Astrocyte of the cerebellum (primary cell): ENCODE results near the gene STK4.

Experiments
- DNase-seq: peaks from one replicate; pipeline ENCODE4 v3.0.0-alpha.2; 2011; ENCODE audit warnings: low read depth
- H3K4me3 ChIP-seq: 2 replicates; pipeline ENCODE4 v1.5.1; 2011; ENCODE audit warnings: mild to moderate bottlenecking, low read depth, low read length, moderate library complexity
- in situ Hi-C: cut with HindIII; loops from 2 replicates; pipeline ENCODE4 v1.10.0; 2017; ENCODE audit warnings: low sequenced_read_pairs
- TF ChIP-seq, protein P1 (sequence below): IDR thresholded peaks from 2 replicates; pipeline ENCODE4 v1.5.1; 2012; ENCODE audit warnings: low read length, low read depth, moderate library complexity, mild to moderate bottlenecking; ENCODE audit errors: missing control alignments

STK4 gene

GRCh38 chr20:45101333-45101850 lies 135.1 kb downstream of the STK4 start:
- TF ChIP-seq, protein P1, sequence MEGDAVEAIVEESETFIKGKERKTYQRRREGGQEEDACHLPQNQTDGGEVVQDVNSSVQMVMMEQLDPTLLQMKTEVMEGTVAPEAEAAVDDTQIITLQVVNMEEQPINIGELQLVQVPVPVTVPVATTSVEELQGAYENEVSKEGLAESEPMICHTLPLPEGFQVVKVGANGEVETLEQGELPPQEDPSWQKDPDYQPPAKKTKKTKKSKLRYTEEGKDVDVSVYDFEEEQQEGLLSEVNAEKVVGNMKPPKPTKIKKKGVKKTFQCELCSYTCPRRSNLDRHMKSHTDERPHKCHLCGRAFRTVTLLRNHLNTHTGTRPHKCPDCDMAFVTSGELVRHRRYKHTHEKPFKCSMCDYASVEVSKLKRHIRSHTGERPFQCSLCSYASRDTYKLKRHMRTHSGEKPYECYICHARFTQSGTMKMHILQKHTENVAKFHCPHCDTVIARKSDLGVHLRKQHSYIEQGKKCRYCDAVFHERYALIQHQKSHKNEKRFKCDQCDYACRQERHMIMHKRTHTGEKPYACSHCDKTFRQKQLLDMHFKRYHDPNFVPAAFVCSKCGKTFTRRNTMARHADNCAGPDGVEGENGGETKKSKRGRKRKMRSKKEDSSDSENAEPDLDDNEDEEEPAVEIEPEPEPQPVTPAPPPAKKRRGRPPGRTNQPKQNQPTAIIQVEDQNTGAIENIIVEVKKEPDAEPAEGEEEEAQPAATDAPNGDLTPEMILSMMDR = no peak
- no peak for DNase-seq
- no peak overlapping the region for H3K4me3 ChIP-seq
- in situ Hi-C loops = loop anchor here (5.0 kb wide), 1 partner anchor 54 kb away; no protein-coding TSS in a partner anchor

DNA sequence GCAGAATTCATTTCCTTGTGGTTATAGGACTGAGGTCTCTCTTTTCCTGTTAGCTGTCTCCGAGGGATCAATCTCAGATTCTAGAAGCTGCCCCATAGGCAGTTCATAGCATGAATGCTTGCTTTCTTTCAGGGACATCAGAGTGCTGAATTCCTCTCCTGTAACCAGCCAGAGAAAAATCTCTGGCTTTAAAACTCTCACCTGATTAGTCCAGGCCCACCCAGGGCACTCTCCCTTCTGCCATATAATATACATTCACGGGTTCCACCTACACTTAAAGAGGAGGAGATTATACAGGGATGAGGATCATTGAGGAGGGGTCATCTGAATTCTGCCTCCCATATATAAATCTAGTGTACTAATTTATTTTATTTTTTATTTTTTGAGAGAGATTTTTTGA lies 136.8 kb downstream of the STK4 start:
- in situ Hi-C loops = loop anchor here (5.0 kb wide), 1 partner anchor 56 kb away; no protein-coding TSS in a partner anchor
- TF ChIP-seq, protein P1 = no peak
- no peak for DNase-seq
- no peak overlapping the region for H3K4me3 ChIP-seq

GRCh38 chr20:45104786-45105185 lies 138.5 kb downstream of the STK4 start:
- TF ChIP-seq, protein P1 = no peak
- in situ Hi-C loops = loop anchor here (5.0 kb wide), 1 partner anchor 57 kb away; no protein-coding TSS in a partner anchor
- H3K4me3 ChIP-seq = no peak overlapping the region
- DNase-seq = peak; percentile 18

DNA sequence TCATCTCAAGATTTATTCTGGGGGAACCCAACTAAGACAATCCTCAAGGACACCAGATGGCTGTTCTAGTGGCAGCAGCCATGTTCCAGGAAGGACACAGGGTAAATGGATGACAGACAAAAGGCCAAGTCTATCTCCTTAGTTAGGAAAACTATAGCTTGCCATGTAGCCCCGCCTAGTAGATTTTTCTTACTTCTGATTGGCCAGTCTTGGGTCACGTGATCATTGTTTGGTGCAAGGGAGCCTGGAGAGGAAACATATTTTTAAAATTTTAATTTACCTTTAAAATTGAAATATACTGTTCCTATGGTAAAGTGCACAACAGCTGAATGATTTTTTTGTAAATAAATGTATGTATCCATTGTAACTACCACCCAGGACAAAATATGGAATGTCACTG lies 139.0 kb downstream of the STK4 start:
- TF ChIP-seq, protein P1 = no peak

DNA sequence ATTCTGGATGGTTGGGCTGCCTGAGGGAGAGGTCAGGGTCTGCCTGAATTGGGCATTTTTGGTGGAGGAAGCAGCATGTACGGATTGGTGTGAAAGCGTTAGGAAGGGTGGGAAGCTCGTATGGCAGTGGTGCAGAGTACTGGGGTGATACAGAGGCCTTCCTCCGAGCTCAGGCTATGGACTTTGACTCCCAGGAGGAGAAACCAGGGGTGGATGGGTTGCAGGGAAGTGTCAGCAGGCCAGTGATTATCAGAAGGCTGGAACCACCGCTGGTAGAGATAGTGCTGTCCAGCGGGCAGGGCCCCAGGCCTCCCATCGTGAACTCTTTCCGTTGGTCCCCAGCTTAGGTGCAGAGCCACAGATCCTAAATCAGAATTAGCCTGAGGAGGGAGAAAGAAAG lies 143.3 kb downstream of the STK4 start:
- no peak for DNase-seq
- no peak overlapping the region for H3K4me3 ChIP-seq
- in situ Hi-C loops = no loop called here
- TF ChIP-seq, protein P1 = no peak

More for the DNA sequence above, 139.0 kb downstream of the STK4 start:
- DNase-seq = no peak
- no peak overlapping the region for H3K4me3 ChIP-seq
- in situ Hi-C loops = no loop called here

GRCh38 chr20:45110301-45110700 lies 144.0 kb downstream of the STK4 start:
- in situ Hi-C loops = no loop called here
- TF ChIP-seq, protein P1 = no peak
- H3K4me3 ChIP-seq = no peak overlapping the region
- DNase-seq = no peak
